ENCODE measurements around the gene SLC25A30.
"Not testable (repeated sequence)": the region's sequence is repeated elsewhere in the genome, so short reads cannot be mapped to it uniquely, and the experiment has no call there.

SLC25A30 gene

GRCh38 chr13:45391926-45392325 lies 26.2 kb downstream of the SLC25A30 start:
- DNase-seq (ENCODE audit: low spot score) = no peak

DNA sequence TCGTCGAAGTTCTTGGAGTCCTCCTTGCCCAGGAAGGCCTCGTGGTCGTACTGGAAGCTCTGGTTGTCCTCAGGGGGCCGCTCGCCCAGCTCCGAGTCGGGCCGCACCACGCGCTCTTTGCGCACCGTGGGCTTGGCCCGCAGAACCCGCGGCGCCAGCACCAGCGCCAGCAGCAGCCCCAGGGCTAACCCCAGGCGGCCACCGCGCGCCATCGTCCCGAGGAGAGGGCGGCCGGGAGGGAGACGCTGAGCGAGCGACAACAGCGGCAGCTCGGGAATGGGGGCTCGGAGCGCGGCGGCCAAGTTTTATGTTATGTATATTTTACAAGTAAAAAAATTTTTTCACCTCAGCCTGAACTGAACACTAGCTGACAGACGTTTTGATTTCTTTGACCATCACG lies 27.0 kb downstream of the SLC25A30 start:
- DNase-seq (ENCODE audit: low spot score) = not testable (repeated sequence)

- not testable (repeated sequence) for DNase-seq (ENCODE audit: low spot score)
Measured at GRCh38 chr13:45390348-45390747, 27.8 kb downstream of the SLC25A30 start.

DNA sequence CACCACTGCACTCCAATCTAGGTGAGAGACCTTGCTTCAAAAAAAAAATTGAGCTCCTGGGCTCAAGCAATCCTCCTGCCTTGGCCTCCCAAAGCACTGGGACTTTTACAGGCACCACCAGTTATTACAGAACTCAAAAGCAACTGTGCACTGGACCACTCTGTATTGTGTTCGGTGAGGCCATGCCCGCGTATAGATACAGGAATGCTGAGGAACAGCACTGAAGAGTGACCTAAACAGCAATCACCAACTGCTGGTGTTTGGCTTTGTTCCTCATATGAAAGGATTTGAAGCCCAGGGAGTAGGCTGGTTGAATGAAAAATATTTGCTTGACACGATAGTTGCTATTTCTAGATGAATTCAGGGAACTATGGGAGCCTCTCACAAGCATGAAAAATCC lies 29.5 kb downstream of the SLC25A30 start:
- no peak for DNase-seq (ENCODE audit: low spot score)

DNA sequence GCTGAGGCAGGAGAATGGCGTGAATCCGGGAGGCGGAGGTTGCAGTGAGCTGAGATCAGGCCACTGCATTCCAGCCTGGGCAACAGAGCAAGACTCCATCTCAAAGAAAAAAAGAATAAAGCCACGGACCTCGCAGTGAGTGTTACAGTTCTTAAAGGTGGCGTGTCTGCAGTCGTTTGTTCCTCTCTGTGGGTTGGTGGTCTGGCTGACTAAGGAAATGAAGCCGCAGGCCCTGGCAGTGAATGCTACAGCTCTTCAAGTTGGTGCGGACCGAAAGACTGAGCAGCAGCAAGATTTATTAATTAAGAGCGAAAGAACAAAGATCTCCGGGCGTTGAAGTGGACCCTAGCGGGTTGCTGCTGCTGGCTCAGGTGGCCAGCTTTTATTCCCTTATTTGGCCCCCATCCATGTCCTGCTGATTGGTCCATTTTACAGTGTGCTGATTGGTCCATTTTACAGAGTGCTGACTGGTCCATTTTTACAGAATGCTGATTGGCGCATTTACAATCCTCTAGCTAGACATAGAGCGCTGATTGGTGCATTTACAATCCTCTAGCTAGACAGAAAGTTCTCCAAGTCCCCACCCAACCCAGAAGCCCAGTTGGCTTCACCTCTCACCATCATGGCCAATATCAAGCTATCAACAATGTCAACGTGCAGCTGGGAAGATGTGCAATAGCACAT lies 31.1 kb downstream of the SLC25A30 start:
- not testable (repeated sequence) for DNase-seq (ENCODE audit: low spot score)

- DNase-seq (ENCODE audit: low spot score) = no peak
Measured at GRCh38 chr13:45385907-45386553, 32.1 kb downstream of the SLC25A30 start.

DNA sequence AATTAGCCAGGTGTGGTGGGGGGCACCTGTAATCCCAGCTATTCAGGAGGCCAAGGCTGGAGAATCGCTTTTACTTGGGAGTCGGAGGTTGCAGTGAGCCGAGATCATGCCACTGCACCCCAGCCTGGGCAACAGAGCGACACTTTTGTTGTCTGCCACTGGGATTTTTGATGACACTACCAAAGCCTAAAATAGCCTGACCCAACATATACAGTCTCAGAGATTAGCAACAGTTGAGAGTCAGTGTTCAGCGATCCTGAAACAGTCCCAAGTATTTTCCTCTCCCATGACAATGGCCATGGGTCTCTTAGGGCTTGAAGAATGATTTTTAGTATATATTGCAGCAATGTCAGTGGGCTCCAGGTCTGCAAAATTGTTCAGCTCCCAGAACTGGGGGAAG lies 32.9 kb downstream of the SLC25A30 start:
- no peak for DNase-seq (ENCODE audit: low spot score)

DNA sequence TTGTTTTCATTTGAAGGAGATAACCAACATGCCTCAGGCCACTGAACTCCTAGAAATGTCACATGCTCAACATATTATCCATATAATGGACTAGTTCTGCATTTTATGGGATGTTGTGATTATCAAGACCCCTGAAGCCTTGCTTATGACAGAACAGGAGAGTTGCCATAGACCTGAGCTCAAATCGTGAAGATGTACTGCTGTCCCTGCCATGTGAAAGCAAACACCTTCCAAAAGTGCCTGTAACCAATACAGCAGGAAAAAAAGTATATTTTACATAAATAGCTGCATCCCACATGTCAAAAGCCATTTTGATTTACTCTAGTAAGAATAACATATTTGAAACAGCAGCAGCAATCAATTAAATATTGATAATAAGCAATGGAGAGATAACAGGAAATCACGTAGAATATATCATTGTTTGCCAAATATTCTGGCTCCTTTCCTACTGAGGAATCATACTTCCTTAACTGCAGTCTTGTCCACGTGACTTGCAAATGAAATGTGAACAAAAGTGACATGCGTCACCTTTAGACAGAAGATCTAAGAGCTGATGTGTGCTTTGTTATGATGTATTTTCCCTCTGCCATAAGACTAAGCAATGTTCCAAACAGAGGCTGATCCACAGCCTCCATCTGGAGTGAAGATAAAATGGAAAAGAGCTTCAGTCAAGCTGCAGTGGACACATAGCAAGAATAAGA lies 33.5 kb downstream of the SLC25A30 start:
- no peak for DNase-seq (ENCODE audit: low spot score)

- not testable (repeated sequence) for DNase-seq (ENCODE audit: low spot score)
Measured at GRCh38 chr13:45382739-45383138, 35.4 kb downstream of the SLC25A30 start.

DNA sequence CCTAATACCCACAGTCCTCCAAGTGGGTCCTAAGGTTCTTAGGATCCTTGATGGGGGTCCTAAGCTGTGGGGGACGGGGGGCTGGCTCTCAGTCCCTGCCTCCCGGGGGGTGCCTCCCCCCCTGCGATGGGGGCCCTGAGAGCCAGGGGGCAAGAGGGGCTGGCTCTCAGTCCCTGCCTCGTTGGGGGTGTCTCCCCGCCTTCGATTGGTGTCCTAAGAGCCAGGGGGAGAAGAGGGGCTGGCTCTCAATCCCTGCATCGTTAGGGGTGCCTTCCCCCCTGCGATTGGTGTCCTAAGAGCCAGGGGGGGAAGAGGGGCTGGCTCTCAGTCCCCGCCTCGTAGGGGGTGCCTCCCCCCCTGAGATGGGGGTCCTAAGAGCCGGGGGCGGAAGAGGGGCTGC lies 37.0 kb downstream of the SLC25A30 start:
- DNase-seq (ENCODE audit: low spot score) = no peak

- DNase-seq (ENCODE audit: low spot score) = not testable (repeated sequence)
Measured at GRCh38 chr13:45380708-45381107, 37.5 kb downstream of the SLC25A30 start.

DNA sequence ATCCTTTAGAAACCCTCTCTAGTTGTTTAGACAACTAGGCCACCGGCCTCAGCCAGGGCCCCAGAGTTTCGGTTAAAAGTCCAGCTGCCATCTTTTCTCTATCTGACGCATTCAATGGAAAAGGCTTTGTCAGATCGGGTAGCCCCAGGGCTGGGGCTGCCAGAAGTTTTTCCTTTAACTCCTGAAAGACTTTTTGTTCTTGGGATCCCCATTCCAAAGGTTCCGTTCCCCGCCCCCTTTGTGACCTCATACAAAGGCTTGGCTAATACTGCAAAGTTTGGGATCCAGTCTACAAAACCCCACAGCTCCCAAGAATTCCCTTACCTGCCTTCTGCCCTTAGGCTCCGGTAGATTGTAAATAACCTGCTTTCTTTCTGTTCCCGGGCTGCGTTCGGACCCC lies 38.7 kb downstream of the SLC25A30 start:
- DNase-seq (ENCODE audit: low spot score) = not testable (repeated sequence)

GRCh38 chr13:45378786-45379185 lies 39.4 kb downstream of the SLC25A30 start:
- DNase-seq (ENCODE audit: low spot score) = not testable (repeated sequence)

DNA sequence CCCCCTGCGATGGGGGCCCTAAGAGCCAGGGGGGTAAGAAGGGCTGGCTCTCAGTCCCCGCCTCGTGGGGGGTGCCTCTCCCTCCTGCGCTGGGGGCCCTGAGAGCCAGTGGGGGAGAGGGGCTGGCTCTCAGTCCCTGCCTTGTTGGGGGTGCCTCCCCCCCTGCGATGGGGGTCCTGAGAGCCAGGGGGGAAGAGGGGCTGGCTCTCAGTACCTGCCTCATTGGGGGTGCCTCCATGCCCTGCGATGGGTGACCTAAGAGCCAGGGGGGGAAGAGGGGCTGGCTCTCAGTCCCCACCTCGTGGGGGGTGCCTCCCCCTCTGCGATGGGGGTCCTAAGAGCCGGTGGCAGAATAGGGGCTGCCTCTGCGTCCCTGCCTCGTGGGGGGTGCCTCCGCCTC lies 40.9 kb downstream of the SLC25A30 start:
- DNase-seq (ENCODE audit: low spot score) = not testable (repeated sequence)

DNA sequence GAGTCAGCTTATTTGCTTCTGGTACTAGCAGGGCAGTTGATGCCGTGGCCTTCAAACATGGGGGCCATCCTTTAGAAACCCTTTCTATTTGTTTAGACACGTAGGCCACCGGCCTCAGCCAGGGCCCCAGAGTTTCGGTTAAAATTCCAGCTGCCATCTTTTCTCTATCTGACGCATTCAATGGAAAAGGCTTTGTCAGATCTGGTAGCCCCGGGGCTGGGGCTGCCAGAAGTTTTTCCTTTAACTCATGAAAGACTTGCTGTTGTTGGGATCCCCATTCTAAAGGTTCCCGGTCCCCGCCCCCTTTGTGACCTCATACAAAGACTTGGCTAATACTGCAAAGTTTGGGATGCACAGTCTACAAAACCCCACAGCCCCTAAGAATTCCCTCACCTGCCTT lies 41.5 kb downstream of the SLC25A30 start:
- DNase-seq (ENCODE audit: low spot score) = not testable (repeated sequence)

DNA sequence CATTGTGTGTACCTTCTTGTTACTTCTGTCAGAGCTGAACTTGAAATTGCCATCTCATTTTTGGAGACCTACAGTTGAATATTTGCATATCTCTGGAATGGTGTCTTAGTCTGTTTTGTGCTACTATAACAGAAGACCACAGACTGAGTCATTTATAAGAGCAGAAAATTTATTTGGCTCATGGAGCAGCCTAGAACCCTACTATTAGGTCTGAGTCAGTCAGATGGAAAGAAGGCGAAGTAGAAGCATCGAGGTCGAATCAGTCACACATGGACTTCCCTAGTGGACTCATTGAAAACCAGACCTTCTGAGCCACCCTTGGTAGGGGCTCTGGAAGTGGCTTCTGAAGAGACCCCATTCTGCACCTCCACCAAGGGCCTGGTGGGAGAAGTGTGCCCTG lies 43.3 kb downstream of the SLC25A30 start:
- no peak for DNase-seq (ENCODE audit: low spot score)

GRCh38 chr13:45373162-45373547 lies 45.0 kb downstream of the SLC25A30 start:
- no peak for DNase-seq (ENCODE audit: low spot score)

GRCh38 chr13:45372189-45373161 lies 45.7 kb downstream of the SLC25A30 start:
- DNase-seq (ENCODE audit: low spot score) = peak; percentile 73

DNA sequence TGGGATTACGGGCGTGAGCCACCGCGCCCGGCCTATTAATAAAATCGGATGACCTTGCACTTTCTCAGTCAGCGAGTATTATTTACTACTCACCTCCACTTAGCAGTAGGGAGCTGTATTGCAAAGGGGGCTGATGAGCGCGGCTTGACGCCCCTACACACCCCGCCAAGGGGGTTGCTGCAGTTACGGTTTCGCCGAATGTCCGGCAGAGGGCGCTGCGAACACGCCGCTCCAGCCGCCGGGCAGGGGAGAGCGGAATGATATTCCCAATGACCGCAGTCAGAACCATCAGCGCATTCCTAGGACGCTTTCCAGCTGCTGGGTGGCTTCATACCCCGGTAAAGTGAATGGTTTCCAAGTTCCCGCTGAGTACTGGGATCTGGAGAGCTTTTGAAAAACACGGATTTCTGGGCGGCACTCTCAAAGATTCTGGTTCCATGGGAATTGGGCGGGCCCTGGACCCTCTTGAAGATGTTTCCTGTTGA lies 47.2 kb downstream of the SLC25A30 start:
- no peak for DNase-seq (ENCODE audit: low spot score)

DNA sequence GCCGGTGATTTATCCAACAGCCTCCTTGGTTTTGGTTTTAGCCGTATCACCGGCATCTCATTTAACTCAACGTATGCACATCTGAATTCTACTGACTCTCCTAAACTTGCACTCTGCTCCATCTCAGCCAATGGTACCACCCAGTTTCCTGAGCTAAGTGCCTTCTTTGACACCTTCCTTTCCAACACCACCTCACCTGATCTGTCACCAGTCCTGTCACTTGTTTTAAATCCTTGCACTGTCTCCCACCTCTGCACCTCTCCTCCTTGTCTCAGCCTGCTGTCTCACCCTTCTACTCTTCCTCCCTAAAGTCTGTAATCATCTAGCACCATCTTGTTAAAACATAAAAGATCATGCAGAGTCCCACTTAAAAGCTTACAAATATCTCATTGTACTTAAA lies 49.1 kb downstream of the SLC25A30 start:
- DNase-seq (ENCODE audit: low spot score) = no peak

DNA sequence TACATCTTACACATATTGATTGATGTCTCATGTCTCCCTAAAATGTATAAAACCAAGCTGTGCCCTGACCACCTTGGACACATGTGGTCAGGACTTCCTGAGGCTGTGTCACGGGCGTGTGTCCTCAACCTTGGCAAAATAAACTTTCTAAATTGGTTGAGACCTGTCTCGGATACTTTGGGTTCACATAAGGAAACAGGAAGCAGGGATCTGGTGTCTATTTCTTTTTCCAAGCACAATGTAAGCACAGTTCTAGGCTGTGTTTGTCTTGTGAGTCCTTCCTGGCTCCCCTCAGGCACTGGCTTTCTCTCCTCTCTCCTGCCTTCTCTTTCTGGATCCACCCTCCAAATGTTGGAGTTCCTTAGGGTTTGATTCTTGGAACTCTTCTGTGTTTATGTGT lies 49.6 kb downstream of the SLC25A30 start:
- no peak for DNase-seq (ENCODE audit: low spot score)
